Left lung (tissue), 10 donors: Measurements from ENCODE around the gene SLC16A6. TPM values are rescaled to one million over a fixed set of nuclear protein-coding genes. Genes with fewer than 3 reads are reported as not detected.

Experiments
- ATAC-seq: fragments of 200-7000 bp; cut with Tn5 transposase; one replicate; pipeline ENCODE4 v1.9.1; 2020; ENCODE audit warnings: moderate library complexity
- DNase-seq, 4 donors: peaks; one replicate each; pipeline ENCODE4 v3.0.0-alpha.2; 2013 to 2020
- H3K27ac ChIP-seq, 2 donors: fragments of 200-600 bp; sonication (generic) in 1 of 2; one replicate each; pipeline versions ENCODE4 v1.5.0 to v1.8.0; 2020 to 2021
- H3K27me3 ChIP-seq, 2 donors: fragments of 200-600 bp; sonication (generic) in 1 of 2; one replicate each; pipeline versions ENCODE4 v1.5.0 to v1.8.0; 2020 to 2021
- H3K36me3 ChIP-seq, 2 donors: fragments of 200-600 bp; sonication (generic) in 1 of 2; one replicate each; pipeline versions ENCODE4 v1.5.0 to v1.8.0; 2020 to 2021
- H3K4me1 ChIP-seq, 2 donors: fragments of 200-600 bp; one replicate each; pipeline ENCODE4 v1.8.0; 2021
- H3K4me3 ChIP-seq, 2 donors: fragments of 200-600 bp; sonication (generic) in 1 of 2; one replicate each; pipeline versions ENCODE4 v1.5.0 to v1.8.0; 2020 to 2021; ENCODE audit warnings: mild to moderate bottlenecking in 1 of 2
- H3K9me3 ChIP-seq, 2 donors: fragments of 200-600 bp; sonication (generic) in 1 of 2; one replicate each; pipeline versions ENCODE4 v1.5.0 to v1.8.0; 2020 to 2021
- intact Hi-C, 2 donors: fragments of 100-400 bp; cut with DNase I; formaldehyde crosslinking; loops; one replicate each; pipeline versions ENCODE4 v1.11.2 to v1.14.2; 2022
- polyA plus RNA-seq, 6 donors: library from polyadenylated mRNA; unstranded; fragments of 120-200 nt; gene quantifications; one replicate each; pipeline ENCODE4 v1.2.1, GENCODE V29; 2013; ENCODE audit not compliant: insufficient read length in 6 of 6
- total RNA-seq, 2 donors: library from RNA; stranded (reverse); fragmentation: NEBNext Ultra II Directional; extraction: Animal tissue kit (Norgen Biotek cat#: 25700); gene quantifications; one replicate each; pipeline ENCODE4 v1.2.1, GENCODE V29; 2021
- TF ChIP-seq, protein P1 (sequence below), 2 donors: fragments of 200-600 bp; sonication (generic) in 1 of 2; IDR thresholded peaks; one replicate each; pipeline versions ENCODE4 v1.5.0 to v1.8.0; 2021; ENCODE audit warnings: antibody characterized with exemption in 2 of 2
- donor health status: DM: no; HTN: yes; CAD: no.
- donor health status: DM: no; HTN: no; CAD: no.

SLC16A6 gene
- total and polyA plus RNA-seq, 8 donors = 0.47 to 10.5 (median 0.87) TPM

DNA sequence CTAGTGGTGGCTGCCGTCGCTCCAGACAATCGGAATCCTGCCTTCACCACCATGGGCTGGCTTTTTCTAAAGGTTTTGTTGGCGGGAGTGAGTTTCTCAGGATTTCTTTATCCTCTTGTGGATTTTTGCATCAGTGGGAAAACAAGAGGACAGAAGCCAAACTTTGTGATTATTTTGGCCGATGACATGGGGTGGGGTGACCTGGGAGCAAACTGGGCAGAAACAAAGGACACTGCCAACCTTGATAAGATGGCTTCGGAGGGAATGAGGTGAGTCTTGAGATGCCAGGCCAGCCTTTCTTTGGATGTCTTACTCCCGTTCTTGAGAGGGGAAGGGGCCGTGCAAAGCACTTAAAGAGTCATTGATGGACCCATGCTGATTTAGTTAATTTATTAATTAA is 16.5 kb upstream of the SLC16A6 start:
- TF ChIP-seq, protein P1, sequence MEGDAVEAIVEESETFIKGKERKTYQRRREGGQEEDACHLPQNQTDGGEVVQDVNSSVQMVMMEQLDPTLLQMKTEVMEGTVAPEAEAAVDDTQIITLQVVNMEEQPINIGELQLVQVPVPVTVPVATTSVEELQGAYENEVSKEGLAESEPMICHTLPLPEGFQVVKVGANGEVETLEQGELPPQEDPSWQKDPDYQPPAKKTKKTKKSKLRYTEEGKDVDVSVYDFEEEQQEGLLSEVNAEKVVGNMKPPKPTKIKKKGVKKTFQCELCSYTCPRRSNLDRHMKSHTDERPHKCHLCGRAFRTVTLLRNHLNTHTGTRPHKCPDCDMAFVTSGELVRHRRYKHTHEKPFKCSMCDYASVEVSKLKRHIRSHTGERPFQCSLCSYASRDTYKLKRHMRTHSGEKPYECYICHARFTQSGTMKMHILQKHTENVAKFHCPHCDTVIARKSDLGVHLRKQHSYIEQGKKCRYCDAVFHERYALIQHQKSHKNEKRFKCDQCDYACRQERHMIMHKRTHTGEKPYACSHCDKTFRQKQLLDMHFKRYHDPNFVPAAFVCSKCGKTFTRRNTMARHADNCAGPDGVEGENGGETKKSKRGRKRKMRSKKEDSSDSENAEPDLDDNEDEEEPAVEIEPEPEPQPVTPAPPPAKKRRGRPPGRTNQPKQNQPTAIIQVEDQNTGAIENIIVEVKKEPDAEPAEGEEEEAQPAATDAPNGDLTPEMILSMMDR (IDR thresholded peaks at IDR 0.05) = no peak
- intact Hi-C loops = no loop called here
- Histone ChIP-seq H3K27ac (no peak overlapping the region), H3K9me3 (no peaks in the 10 kb centered on the region), H3K4me3 (no peak overlapping the region), H3K4me1 (peaks cover 0 to 20% of the 10 kb centered on the region in 2 donors), H3K36me3 (no peaks in the 10 kb centered on the region), H3K27me3 (no peaks in the 10 kb centered on the region)
- no peak for DNase-seq
- no peak for ATAC-seq

GRCh38 chr17:68306819-68307218 is 15.9 kb upstream of the SLC16A6 start:
- TF ChIP-seq, protein P1 (IDR thresholded peaks at IDR 0.05) = no peak
- H3K27ac ChIP-seq = no peak overlapping the region
- H3K9me3 ChIP-seq = no peaks in the 10 kb centered on the region
- no peaks in the 10 kb centered on the region for H3K27me3 ChIP-seq
- intact Hi-C loops = no loop called here
- H3K4me3 ChIP-seq = no peak overlapping the region
- H3K36me3 ChIP-seq = no peaks in the 10 kb centered on the region
- no peak for DNase-seq
- no peak for ATAC-seq
- peaks cover 0 to 13% of the 10 kb centered on the region in 2 donors for H3K4me1 ChIP-seq

GRCh38 chr17:68305142-68305541 is 14.2 kb upstream of the SLC16A6 start:
- Histone ChIP-seq H3K27me3 (no peaks in the 10 kb centered on the region), H3K4me3 (no peak overlapping the region), H3K36me3 (no peaks in the 10 kb centered on the region), H3K4me1 (no peaks in the 10 kb centered on the region), H3K9me3 (no peaks in the 10 kb centered on the region), H3K27ac (peak overlapping the region in 1 of 2 donors; percentile 9)
- no peak for DNase-seq
- intact Hi-C loops = no loop called here
- ATAC-seq = no peak
- TF ChIP-seq, protein P1 (IDR thresholded peaks at IDR 0.05) = no peak

- no peaks in the 10 kb centered on the region for H3K4me1 ChIP-seq
- DNase-seq (no peak), ATAC-seq (no peak)
- H3K9me3 ChIP-seq = no peaks in the 10 kb centered on the region
- H3K4me3 ChIP-seq = no peak overlapping the region
- TF ChIP-seq, protein P1 (IDR thresholded peaks at IDR 0.05) = no peak
- intact Hi-C loops = no loop called here
- H3K27me3 ChIP-seq = no peaks in the 10 kb centered on the region
- H3K27ac ChIP-seq = peak overlapping the region in 1 of 2 donors; percentile 9
- no peaks in the 10 kb centered on the region for H3K36me3 ChIP-seq
Observed at GRCh38 chr17:68304706-68305105, 13.8 kb upstream of the SLC16A6 start.

- Histone ChIP-seq H3K27ac (no peak overlapping the region), H3K36me3 (no peaks in the 10 kb centered on the region), H3K4me3 (no peak overlapping the region), H3K4me1 (peaks cover 0 to 4% of the 10 kb centered on the region in 2 donors), H3K9me3 (no peaks in the 10 kb centered on the region), H3K27me3 (no peaks in the 10 kb centered on the region)
- intact Hi-C loops = no loop called here
- TF ChIP-seq, protein P1 (IDR thresholded peaks at IDR 0.05) = no peak
- DNase-seq = no peak
- no peak for ATAC-seq
Observed at GRCh38 chr17:68302666-68303065, 11.7 kb upstream of the SLC16A6 start.
